Stimulated activated CD8-positive, alpha-beta memory T cell treated with anti-CD3 and anti-CD28 coated beads, Interleukin-7, amount 100 ng/mL, for 48 hours (primary cell): ENCODE data around the gene SMIM10L1.

Source experiments
- DNase-seq, 2 donors: peaks; one replicate each; pipeline ENCODE4 v3.0.0-alpha.2; 2020; ENCODE audit warnings: low read depth in 1 of 2; ENCODE audit errors: extremely low read depth in 1 of 2

The SMIM10L1 gene

GRCh38 chr12:11183011-11183410, 12.0 kb downstream of the SMIM10L1 start:
- DNase-seq: no peak

- DNase-seq: no peak
Measured at GRCh38 chr12:11186837-11187236, 15.8 kb downstream of the SMIM10L1 start, which contains the start of gene TAS2R42. Gene TAS2R42 (minus strand): TSS chr12:11186937. CDS start chr12:11186937, 0 bp downstream.

- no peak for DNase-seq
Measured at GRCh38 chr12:11202811-11203210, 31.8 kb downstream of the SMIM10L1 start.

GRCh38 chr12:11204173-11204572, 33.2 kb downstream of the SMIM10L1 start:
- DNase-seq: no peak

- DNase-seq: no peak
Measured at GRCh38 chr12:11209113-11209512, 38.1 kb downstream of the SMIM10L1 start.
